Measurements from ENCODE around the gene IL20RA.
"Not testable (repeated sequence)": the region's sequence is repeated elsewhere in the genome, so short reads cannot be mapped to it uniquely, and the experiment has no call there.

The IL20RA gene

DNA sequence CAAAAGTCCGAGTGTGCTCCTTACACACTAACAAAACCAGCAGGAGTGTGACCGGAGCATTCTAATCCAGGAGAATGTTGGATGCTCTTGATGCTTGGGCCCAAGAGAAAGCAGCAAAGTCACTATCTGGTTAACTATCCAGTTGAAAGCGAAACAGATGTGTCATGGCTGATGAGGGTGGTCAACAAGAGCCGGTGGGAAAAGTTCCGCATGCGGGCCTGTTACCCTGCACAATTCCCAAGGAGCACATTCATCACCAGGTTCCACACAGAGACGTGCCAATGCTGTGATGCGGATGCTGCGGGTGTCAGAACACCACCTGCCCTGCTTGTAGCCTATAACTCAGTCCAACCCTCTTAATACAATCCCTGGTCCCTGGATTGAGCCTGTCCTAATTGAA is 38.7 kb downstream of the IL20RA start:
- DNase-seq (ENCODE audit: low read depth) = no peak

GRCh38 chr6:137005073-137005472 is 39.7 kb downstream of the IL20RA start:
- no peak for DNase-seq (ENCODE audit: low read depth)

GRCh38 chr6:137002505-137002904 is 42.3 kb downstream of the IL20RA start:
- no peak for DNase-seq (ENCODE audit: low read depth)

GRCh38 chr6:137001977-137002302 is 42.8 kb downstream of the IL20RA start:
- no peak for DNase-seq (ENCODE audit: low read depth)

GRCh38 chr6:137001299-137001976 is 43.3 kb downstream of the IL20RA start:
- DNase-seq (ENCODE audit: low read depth) = no peak

- DNase-seq (ENCODE audit: low read depth) = no peak
Measured at GRCh38 chr6:137000825-137001224, 43.9 kb downstream of the IL20RA start.

DNA sequence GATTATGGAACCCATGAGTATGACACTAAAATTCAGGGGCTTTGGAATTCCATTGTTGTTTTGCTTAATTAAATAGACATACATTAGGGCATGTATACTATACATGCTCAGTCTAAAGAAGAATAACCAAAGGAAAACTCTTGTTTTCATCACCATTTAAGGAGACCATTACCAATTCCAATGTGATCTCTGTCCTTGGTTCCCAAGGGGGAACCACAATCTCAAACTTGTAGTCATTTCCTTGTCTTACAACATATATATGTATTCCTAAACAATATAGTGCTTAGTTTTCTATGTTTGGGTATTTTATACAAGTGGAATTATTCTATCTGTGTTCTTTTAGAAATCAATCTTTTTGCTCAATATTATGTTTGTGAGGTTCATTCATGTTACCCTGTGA is 49.2 kb downstream of the IL20RA start:
- DNase-seq (ENCODE audit: low read depth) = no peak

GRCh38 chr6:136994782-136995181 is 50.0 kb downstream of the IL20RA start:
- no peak for DNase-seq (ENCODE audit: low read depth)

DNA sequence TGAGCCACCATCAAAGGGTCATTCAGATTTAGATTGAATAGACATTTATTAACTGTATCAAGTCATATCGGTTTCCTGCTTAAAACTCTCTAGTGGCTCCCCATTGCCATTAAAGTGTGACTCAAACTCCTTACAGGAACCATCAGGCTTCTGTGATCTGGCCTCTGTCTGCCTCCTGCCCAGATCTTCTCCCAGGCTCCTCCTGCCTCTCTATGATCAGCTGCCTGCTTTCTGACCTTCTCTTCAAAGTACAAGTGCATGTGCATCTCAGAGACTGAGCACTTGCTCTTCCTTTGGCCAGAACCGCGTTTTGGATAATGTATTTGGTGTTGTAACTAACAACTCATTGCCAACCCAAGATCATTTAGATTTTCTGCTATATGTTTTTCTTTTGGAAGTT is 52.7 kb downstream of the IL20RA start:
- DNase-seq (ENCODE audit: low read depth) = no peak

- DNase-seq (ENCODE audit: low read depth) = no peak
Measured at GRCh38 chr6:136991646-136992045, 53.1 kb downstream of the IL20RA start.

DNA sequence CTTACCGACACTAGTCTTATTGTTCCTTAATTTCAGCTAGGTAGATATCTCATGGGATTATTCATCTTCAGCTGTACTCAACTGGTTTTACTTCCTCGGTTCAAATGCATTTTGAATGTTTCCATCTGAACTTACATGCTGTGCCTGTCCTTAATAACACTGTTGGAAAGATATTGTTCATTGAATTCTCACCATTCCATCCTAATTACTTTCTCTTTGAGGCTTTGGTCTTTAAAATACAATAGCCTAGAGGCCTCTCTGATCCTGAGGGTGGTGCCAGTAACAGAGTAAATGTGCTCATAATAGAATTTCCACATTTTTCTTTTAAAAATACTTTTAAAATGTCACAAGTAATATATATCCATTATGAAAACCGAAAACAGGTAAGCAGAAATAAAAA is 54.0 kb downstream of the IL20RA start:
- DNase-seq (ENCODE audit: low read depth) = no peak

GRCh38 chr6:136990242-136990578 is 54.6 kb downstream of the IL20RA start:
- DNase-seq (ENCODE audit: low read depth) = no peak

GRCh38 chr6:136989571-136990241 is 55.1 kb downstream of the IL20RA start:
- no peak for DNase-seq (ENCODE audit: low read depth)

- no peak for DNase-seq (ENCODE audit: low read depth)
Measured at GRCh38 chr6:136987526-136987925, 57.2 kb downstream of the IL20RA start.

DNA sequence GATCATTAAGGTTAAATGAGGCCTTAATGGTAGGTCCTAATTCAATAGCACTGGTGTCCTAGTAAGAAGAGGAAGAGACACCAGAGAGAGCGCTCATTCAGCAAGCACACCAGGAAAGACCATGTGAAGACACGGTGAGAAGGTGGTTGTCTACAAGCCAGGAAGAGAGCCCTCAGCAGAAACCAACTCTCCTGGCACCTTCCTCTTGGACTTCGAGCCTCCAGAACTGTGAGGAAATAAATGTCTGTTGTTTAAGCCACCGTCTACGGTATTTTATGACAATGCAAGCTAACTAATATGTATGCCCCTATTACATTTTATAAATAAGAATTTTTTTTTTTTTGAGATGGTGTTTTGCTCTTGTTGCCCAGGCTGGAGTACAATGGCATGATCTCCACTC is 59.3 kb downstream of the IL20RA start:
- DNase-seq (ENCODE audit: low read depth) = no peak

GRCh38 chr6:136984578-136984977 is 60.2 kb downstream of the IL20RA start:
- DNase-seq (ENCODE audit: low read depth) = no peak

DNA sequence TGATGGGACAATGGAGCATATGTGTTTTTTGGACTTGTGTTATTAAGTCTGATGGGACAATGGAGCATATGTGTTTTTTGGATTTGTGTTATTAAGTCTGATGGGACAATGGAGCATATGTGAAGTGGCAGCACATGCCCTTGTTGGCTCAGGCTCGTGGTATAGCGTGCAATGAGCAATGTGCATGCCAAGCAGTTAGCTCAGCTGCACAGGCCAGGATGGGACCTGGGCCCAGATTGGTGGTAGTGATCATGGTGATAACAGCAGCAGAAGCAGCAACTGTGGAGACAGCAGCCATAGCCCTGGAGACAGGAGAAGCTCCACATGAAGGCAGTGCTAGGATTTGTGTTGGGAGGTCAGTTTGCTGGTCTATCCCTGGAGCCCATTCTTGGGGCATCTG is 61.1 kb downstream of the IL20RA start:
- DNase-seq (ENCODE audit: low read depth) = no peak

DNA sequence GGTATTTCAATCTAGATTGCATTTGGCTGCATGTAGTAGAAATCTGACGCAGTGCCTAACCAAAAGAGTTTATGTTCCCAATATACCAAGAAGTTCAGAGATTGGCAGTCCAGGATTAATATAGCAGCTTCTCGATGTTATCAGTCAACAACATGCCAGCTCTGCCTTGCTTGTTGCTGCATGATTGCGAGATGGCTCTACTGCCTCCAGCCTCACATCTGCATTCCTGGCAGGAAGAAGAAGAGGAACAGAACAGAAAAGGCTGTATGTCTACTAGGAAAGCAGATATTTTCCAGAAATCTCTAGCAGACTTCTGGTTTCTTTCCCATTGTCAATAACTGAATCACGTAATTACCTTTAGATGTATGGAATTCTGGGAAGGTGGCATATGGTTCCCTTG is 61.8 kb downstream of the IL20RA start:
- DNase-seq (ENCODE audit: low read depth) = no peak

GRCh38 chr6:136980070-136980469 is 64.7 kb downstream of the IL20RA start:
- no peak for DNase-seq (ENCODE audit: low read depth)

GRCh38 chr6:136979206-136979605 is 65.6 kb downstream of the IL20RA start:
- DNase-seq (ENCODE audit: low read depth) = no peak

DNA sequence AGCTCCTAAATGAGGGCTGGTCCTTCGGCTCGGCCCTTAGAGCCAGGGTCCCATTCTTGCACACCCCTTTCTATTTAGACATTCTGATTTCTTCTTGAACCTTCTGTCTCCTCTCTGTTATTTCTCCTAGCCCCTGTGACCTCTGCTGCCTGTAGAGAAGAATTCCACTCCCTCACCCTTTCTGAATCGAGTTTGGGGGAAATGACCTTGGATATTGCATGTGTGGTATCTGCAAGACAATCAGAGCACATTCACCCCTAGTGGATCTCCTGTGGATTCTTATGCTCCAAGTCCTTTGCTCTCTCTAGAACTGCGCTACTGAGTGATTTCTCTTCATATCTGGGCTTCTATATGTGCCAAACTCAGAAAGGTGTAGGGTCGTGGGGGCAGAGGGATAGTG is 67.7 kb downstream of the IL20RA start:
- DNase-seq (ENCODE audit: low read depth) = no peak

- no peak for DNase-seq (ENCODE audit: low read depth)
Measured at GRCh38 chr6:136975089-136975715, 69.6 kb downstream of the IL20RA start.

- not testable (repeated sequence) for DNase-seq (ENCODE audit: low read depth)
Measured at GRCh38 chr6:136973781-136974180, 71.0 kb downstream of the IL20RA start.

GRCh38 chr6:136971609-136972008 is 73.2 kb downstream of the IL20RA start:
- no peak for DNase-seq (ENCODE audit: low read depth)

All from T follicular helper cell (primary cell).